Gastrocnemius medialis (tissue), 4 donors: ENCODE measurements around the gene PAIP2B.

Experiments used
- POLR2A ChIP-seq, 2 donors: fragments of 450-650 bp; IDR thresholded peaks; one replicate each; pipeline ENCODE4 v1.6.1; 2017; ENCODE audit warnings: antibody characterized with exemption in 2 of 2, mild to moderate bottlenecking in 2 of 2, moderate library complexity in 2 of 2
- TF ChIP-seq, protein P1 (sequence below), 5 experiments: fragments of 450-650 bp in 3 of 5; fragments of 200-600 bp in 2 of 5; sonication (generic) in 2 of 5; IDR thresholded peaks in 4 of 5; conservative IDR thresholded peaks in 1 of 5; 1 replicate in 4 of 5; 2 replicates in 1 of 5; pipeline ENCODE4 v1.5.1; 2016 to 2019; ENCODE audit warnings: antibody characterized with exemption in 5 of 5, mild to moderate bottlenecking in 3 of 5, moderate library complexity in 3 of 5

- TF ChIP-seq, protein P1, sequence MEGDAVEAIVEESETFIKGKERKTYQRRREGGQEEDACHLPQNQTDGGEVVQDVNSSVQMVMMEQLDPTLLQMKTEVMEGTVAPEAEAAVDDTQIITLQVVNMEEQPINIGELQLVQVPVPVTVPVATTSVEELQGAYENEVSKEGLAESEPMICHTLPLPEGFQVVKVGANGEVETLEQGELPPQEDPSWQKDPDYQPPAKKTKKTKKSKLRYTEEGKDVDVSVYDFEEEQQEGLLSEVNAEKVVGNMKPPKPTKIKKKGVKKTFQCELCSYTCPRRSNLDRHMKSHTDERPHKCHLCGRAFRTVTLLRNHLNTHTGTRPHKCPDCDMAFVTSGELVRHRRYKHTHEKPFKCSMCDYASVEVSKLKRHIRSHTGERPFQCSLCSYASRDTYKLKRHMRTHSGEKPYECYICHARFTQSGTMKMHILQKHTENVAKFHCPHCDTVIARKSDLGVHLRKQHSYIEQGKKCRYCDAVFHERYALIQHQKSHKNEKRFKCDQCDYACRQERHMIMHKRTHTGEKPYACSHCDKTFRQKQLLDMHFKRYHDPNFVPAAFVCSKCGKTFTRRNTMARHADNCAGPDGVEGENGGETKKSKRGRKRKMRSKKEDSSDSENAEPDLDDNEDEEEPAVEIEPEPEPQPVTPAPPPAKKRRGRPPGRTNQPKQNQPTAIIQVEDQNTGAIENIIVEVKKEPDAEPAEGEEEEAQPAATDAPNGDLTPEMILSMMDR (IDR thresholded peaks at IDR 0.05 in 4 of 5, conservative IDR thresholded peaks at IDR 0.05 in 1 of 5): no peak
- no peak for TF ChIP-seq POLR2A (IDR thresholded peaks at IDR 0.05)
These were observed 18.1 kb downstream of the PAIP2B start for GRCh38 chr2:71208756-71209155.
